Measurements from ENCODE around the gene CLIC1. TPM values are rescaled to one million over a fixed set of nuclear protein-coding genes. Genes with fewer than 3 reads are reported as not detected.

CLIC1 gene
- total and polyA plus RNA-seq, 5 donors from 2014 or later, result 192 to 771 (median 521) TPM

DNA sequence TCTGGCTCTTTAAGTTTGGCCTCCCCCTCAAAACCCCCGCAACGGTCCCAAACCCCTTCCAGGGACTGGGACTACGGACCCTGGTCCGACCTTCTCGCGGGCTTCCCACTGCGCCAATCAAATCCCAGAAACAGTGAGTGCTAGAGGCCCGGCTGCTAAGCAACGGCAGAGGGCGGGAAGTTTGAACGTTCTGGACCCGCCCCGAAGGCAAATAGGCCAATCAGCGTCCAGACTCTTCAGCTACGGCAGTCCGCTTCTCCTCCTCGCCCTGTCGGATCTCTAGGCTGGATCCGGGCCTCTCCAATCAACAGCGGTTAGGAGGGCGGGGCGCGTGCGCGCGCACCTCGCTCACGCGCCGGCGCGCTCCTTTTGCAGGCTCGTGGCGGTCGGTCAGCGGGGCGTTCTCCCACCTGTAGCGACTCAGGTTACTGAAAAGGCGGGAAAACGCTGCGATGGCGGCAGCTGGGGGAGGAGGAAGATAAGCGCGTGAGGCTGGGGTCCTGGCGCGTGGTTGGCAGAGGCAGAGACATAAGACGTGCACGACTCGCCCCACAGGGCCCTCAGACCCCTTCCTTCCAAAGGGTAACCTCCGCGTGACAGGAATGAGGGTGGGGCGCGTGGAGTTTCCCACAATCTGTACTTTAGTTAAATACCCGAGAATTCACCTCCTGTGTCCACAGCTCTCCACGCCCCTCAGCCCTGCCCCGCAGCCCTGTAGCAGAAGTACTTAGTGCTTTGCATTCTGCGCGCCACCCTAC lies 3.5 kb upstream of the CLIC1 start, which contains the start of gene MSH5:
MSH5 (plus strand) TSS at position 367 of the 758 bp plus-strand sequence. CDS start 462 bp downstream, outside the sequence.
- Mint-ChIP-seq H3K9me3 (no peaks in the 10 kb centered on the region), H3K4me1 (peaks cover 18 to 62% (median 40%) of the 10 kb centered on the region in 4 donors), H3K4me3 (peak within 1 kb of the TSS; percentile 97 to 99 (median 98)), H3K27me3 (no peaks in the 10 kb centered on the region), H3K36me3 (no peaks in the 10 kb centered on the region), H3K27ac (peak within 1 kb of the TSS; percentile 94 to 98 (median 95))
- peak; percentile 92 to 93 for ATAC-seq (ENCODE audit: low read depth in 2 of 2)
- H3K27me3 ChIP-seq (ENCODE audit: control insufficient read depth, insufficient read depth, low read length), result no peaks in the 10 kb centered on the region
- H3K4me3 ChIP-seq (ENCODE audit: low read depth, low read length), result peak within 1 kb of the TSS; percentile 75
- H3K27ac ChIP-seq (ENCODE audit: insufficient read depth, low read length, poor library complexity, severe bottlenecking), result peak within 1 kb of the TSS; percentile 91
- peaks cover 54% of the 10 kb centered on the region for H3K4me1 ChIP-seq (ENCODE audit: control insufficient read depth, insufficient read depth, low read length, poor library complexity, severe bottlenecking)
- H3K9me3 ChIP-seq (ENCODE audit: control insufficient read depth in 2 of 2, low read length in 2 of 2), result no peaks in the 10 kb centered on the region
- H3K36me3 ChIP-seq (ENCODE audit: control insufficient read depth, insufficient read depth, low read length), result peaks cover 2% of the 10 kb centered on the region
- DNase-seq, result peak; percentile 94 to 98 (median 94)

DNA sequence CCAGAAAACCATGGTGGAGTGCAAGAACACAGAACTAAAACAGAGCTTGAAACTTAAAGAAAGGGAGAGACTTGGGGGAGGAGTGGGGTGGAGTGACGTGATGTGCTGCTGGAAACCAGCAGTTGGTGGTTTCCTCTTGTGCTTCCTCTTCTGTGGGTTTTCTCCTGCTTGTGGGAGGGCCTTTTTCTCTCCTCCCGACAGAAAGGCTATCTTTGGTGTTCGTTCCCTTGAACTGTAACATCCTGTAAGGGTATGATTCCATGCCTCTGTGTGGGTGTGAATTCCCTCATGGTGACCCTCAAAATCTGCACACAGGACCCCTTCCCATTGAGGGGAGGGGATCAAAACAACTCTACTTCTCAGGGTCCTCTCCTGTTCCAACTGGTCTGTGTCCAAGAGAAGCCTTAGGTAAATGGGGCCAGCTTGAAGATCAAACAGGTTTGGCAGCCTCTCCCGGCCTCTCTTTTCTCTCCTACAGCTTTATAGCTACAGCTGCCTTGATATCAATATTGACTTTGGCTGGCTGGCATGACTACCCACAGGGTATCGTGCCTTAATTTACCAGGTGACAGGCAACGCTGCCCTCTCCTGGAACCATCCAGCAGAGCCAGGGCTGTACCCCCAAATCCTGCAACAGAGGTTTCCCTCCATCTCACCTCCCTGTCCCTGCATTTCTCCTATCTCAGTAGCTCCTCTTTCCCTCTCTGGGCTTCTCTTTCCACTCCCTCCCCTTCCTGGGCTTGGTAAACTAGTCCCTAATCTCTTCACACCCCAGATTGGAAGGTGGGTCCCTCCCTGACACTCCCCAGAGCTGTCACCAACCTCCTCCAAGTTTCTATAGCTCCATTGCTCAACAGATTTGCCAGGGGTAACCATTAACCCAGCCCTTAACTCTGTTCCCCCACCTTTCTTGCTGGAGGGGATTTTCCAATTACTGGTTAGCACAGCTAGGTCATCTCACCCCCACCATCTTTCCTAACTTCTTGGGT lies 2.0 kb upstream of the CLIC1 start:
- Mint-ChIP-seq H3K4me1 (peaks cover 18 to 77% (median 46%) of the 10 kb centered on the region in 4 donors), H3K9me3 (no peaks in the 10 kb centered on the region), H3K27me3 (no peaks in the 10 kb centered on the region), H3K4me3 (peak overlapping the region; percentile 97 to 99 (median 98)), H3K36me3 (peaks cover 6% of the 10 kb centered on the region), H3K27ac (peak overlapping the region; percentile 89 to 95 (median 94))
- ATAC-seq (ENCODE audit: low read depth in 2 of 2) (peak in 1 of 2 donors; percentile 26), DNase-seq (peak; percentile 65 to 88 (median 76))
- H3K36me3 ChIP-seq (ENCODE audit: control insufficient read depth, insufficient read depth, low read length), result peaks cover 12% of the 10 kb centered on the region
- no peaks in the 10 kb centered on the region for H3K9me3 ChIP-seq (ENCODE audit: control insufficient read depth in 2 of 2, low read length in 2 of 2)
- peak overlapping the region; percentile 80 for H3K4me3 ChIP-seq (ENCODE audit: low read depth, low read length)
- H3K27me3 ChIP-seq (ENCODE audit: control insufficient read depth, insufficient read depth, low read length), result no peaks in the 10 kb centered on the region
- peaks cover 69% of the 10 kb centered on the region for H3K4me1 ChIP-seq (ENCODE audit: control insufficient read depth, insufficient read depth, low read length, poor library complexity, severe bottlenecking)
- H3K27ac ChIP-seq (ENCODE audit: insufficient read depth, low read length, poor library complexity, severe bottlenecking), result peak overlapping the region; percentile 91

DNA sequence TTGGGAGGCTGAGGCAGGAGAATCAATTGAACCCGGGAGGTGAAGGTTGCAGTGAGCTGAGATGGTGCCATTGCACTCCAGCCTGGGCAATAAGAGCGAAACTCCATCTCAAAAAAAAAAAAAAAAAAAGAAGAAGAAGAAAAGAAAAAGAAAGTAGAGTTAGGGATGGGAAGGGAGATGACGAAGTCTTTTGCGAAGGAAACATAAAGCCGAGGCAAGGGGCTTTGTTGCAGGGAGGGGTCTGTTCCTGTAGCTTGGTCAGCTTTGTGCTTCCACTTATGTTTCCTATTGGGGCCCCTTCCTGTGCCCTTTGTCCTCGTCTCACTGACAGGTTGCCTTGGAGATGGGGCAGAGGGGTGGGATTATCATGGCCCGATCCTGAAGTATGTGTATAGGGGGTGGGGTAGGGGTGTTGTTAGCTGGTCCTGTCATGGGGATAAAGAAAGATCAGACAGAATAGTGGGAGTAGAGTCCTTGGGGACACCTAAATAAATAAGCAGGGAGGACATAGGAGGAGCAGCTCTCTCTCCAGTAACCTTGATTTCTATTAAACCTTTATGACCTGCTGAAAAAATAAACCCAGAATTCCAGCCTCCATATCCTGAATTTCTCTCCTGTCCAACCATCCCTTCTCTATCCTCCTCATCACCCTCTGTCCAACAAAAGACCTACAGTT lies 1.1 kb upstream of the CLIC1 start:
- Mint-ChIP-seq H3K4me3 (peak overlapping the region; percentile 97 to 99 (median 98)), H3K27me3 (no peaks in the 10 kb centered on the region), H3K4me1 (peaks cover 18 to 81% (median 49%) of the 10 kb centered on the region in 4 donors), H3K36me3 (peaks cover 9% of the 10 kb centered on the region), H3K27ac (peak overlapping the region; percentile 89 to 95 (median 94)), H3K9me3 (no peaks in the 10 kb centered on the region)
- H3K36me3 ChIP-seq (ENCODE audit: control insufficient read depth, insufficient read depth, low read length), result peaks cover 18% of the 10 kb centered on the region
- peaks cover 69% of the 10 kb centered on the region for H3K4me1 ChIP-seq (ENCODE audit: control insufficient read depth, insufficient read depth, low read length, poor library complexity, severe bottlenecking)
- ATAC-seq (ENCODE audit: low read depth in 2 of 2) (no peak), DNase-seq (no peak)
- H3K27ac ChIP-seq (ENCODE audit: insufficient read depth, low read length, poor library complexity, severe bottlenecking), result peak overlapping the region; percentile 91
- peak overlapping the region; percentile 93 for H3K4me3 ChIP-seq (ENCODE audit: low read depth, low read length)
- H3K27me3 ChIP-seq (ENCODE audit: control insufficient read depth, insufficient read depth, low read length), result no peaks in the 10 kb centered on the region
- no peaks in the 10 kb centered on the region for H3K9me3 ChIP-seq (ENCODE audit: control insufficient read depth in 2 of 2, low read length in 2 of 2)

DNA sequence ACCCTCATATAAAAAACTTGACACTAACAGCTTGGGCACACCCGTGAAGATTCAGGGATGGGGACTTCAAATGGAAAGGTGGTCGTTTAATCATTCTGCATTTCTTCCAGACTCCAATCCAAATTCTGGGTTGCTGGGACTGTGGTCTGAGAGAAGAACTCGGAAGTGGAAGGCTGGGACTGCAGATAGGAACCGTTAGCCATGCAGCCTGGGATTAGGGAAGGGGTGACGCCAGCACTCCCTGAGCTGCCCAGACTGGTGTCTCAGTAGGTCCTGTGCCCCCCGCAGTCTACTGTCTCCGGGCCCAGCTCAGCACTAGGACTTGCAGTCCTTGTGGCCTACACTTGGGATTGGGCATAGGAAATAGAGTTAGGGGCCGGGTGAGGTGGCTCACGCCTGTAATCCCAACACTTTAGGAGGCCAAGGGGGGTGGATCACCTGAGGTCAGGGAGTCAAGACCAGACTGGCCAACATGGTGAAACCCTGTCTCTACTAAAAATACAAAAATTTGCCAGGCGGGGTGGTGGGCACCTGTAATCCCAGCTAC lies 511 bp upstream of the CLIC1 start:
- Mint-ChIP-seq H3K4me1 (peaks cover 18 to 85% (median 50%) of the 10 kb centered on the region in 4 donors), H3K4me3 (peak overlapping the region; percentile 97 to 99 (median 98)), H3K27ac (peak overlapping the region; percentile 89 to 95 (median 94)), H3K27me3 (no peaks in the 10 kb centered on the region), H3K9me3 (no peaks in the 10 kb centered on the region), H3K36me3 (peaks cover 14% of the 10 kb centered on the region)
- Histone ChIP-seq H3K4me3 (ENCODE audit: low read depth, low read length) (peak overlapping the region; percentile 93), H3K4me1 (ENCODE audit: control insufficient read depth, insufficient read depth, low read length, poor library complexity, severe bottlenecking) (peaks cover 69% of the 10 kb centered on the region), H3K36me3 (ENCODE audit: control insufficient read depth, insufficient read depth, low read length) (peaks cover 22% of the 10 kb centered on the region), H3K27me3 (ENCODE audit: control insufficient read depth, insufficient read depth, low read length) (no peaks in the 10 kb centered on the region), H3K9me3 (ENCODE audit: control insufficient read depth in 2 of 2, low read length in 2 of 2) (no peaks in the 10 kb centered on the region), H3K27ac (ENCODE audit: insufficient read depth, low read length, poor library complexity, severe bottlenecking) (peak overlapping the region; percentile 91)
- ATAC-seq (ENCODE audit: low read depth in 2 of 2), result no peak
- no peak for DNase-seq

DNA sequence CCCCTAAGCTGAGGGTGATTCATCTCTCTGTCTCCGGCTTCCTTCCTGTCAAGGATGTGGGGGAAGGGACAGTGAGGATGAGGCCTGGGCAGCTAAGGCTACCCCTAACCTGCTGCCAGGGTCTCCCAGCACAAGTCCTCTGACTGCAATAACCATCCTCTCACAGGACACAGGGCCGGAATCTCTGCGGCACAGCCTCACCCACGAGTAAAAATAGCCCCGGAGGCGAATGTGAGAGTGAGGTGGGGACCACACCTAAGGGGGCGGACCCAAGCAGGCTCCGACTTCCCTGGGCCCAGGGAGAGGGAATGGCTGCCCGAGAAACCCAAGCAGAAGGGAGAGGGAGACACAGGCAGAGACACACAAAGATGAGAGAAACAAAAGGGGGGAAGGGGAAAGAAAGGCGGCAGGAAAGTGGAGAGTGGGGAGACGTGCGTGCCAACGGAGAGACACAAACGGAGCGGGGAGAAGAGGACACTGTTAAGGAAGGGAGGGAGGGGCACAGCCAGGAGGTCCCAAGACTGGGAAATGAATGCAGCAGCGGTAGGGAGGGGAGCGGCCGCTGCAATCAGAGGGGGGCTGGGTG lies 1.4 kb downstream of the CLIC1 start:
- DNase-seq (peak; percentile 35 to 76 (median 56)), ATAC-seq (ENCODE audit: low read depth in 2 of 2) (peak; percentile 52 to 66)
- Histone ChIP-seq H3K9me3 (ENCODE audit: control insufficient read depth in 2 of 2, low read length in 2 of 2) (no peaks in the 10 kb centered on the region), H3K4me3 (ENCODE audit: low read depth, low read length) (peak overlapping the region; percentile 93), H3K27me3 (ENCODE audit: control insufficient read depth, insufficient read depth, low read length) (no peaks in the 10 kb centered on the region), H3K4me1 (ENCODE audit: control insufficient read depth, insufficient read depth, low read length, poor library complexity, severe bottlenecking) (peaks cover 62% of the 10 kb centered on the region), H3K27ac (ENCODE audit: insufficient read depth, low read length, poor library complexity, severe bottlenecking) (peak overlapping the region; percentile 91), H3K36me3 (ENCODE audit: control insufficient read depth, insufficient read depth, low read length) (peaks cover 35% of the 10 kb centered on the region)
- H3K4me3 Mint-ChIP-seq, result peak overlapping the region; percentile 97 to 99 (median 98)
- peaks cover 18 to 89% (median 53%) of the 10 kb centered on the region in 4 donors for H3K4me1 Mint-ChIP-seq
- H3K27me3 Mint-ChIP-seq, result no peaks in the 10 kb centered on the region
- no peaks in the 10 kb centered on the region for H3K9me3 Mint-ChIP-seq
- H3K27ac Mint-ChIP-seq, result peak overlapping the region; percentile 89 to 95 (median 94)
- H3K36me3 Mint-ChIP-seq, result peaks cover 18% of the 10 kb centered on the region

DNA sequence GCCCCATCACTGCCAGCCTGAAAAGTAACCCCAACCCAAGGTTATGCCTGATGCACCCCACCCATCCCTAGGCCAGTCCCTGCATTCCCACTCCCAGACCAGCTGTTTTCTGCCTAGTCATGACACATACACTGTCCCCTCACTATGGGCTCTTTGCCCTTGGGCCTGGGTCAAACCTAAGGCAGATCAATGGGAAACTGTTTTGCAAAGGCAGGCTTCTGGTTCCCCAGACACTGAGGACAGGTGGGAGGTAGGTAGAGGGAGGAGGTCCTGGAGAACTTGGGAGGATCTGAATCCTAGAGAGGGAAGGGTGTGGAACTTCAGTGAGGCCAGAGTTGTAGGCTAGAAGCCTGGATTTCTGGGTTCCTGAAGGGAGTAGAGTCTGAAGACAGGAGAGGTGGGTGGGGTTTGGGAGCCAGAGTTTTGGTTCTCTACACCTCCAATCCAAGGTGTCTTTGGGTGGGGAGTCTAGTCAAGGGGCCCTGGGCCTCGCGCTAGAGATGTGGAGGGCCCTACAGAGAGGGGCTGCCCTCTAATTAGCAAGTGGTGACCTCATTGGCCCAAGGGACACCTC lies 2.0 kb downstream of the CLIC1 start:
- DNase-seq, result no peak
- Mint-ChIP-seq H3K27ac (peak overlapping the region; percentile 89 to 95 (median 94)), H3K36me3 (peaks cover 18% of the 10 kb centered on the region), H3K9me3 (no peaks in the 10 kb centered on the region), H3K27me3 (no peaks in the 10 kb centered on the region), H3K4me3 (peak overlapping the region; percentile 97 to 99 (median 98)), H3K4me1 (peaks cover 14 to 85% (median 49%) of the 10 kb centered on the region in 4 donors)
- Histone ChIP-seq H3K27me3 (ENCODE audit: control insufficient read depth, insufficient read depth, low read length) (no peaks in the 10 kb centered on the region), H3K9me3 (ENCODE audit: control insufficient read depth in 2 of 2, low read length in 2 of 2) (no peaks in the 10 kb centered on the region), H3K27ac (ENCODE audit: insufficient read depth, low read length, poor library complexity, severe bottlenecking) (peak overlapping the region; percentile 91), H3K4me1 (ENCODE audit: control insufficient read depth, insufficient read depth, low read length, poor library complexity, severe bottlenecking) (peaks cover 64% of the 10 kb centered on the region), H3K4me3 (ENCODE audit: low read depth, low read length) (peak overlapping the region; percentile 93), H3K36me3 (ENCODE audit: control insufficient read depth, insufficient read depth, low read length) (peaks cover 35% of the 10 kb centered on the region)
- no peak for ATAC-seq (ENCODE audit: low read depth in 2 of 2)
